Kidney tubule cell (primary cell): ENCODE results near the gene GAK.

ENCODE experiments used
- DNase-seq: peaks from one replicate; pipeline ENCODE4 v3.0.0-alpha.2; 2018; ENCODE audit warnings: low spot score

The GAK gene

GRCh38 chr4:868421-868820 lies 63.7 kb downstream of the GAK start:
- DNase-seq: no peak

GRCh38 chr4:867526-868250 lies 64.4 kb downstream of the GAK start:
- DNase-seq: no peak

GRCh38 chr4:866761-867390 lies 65.2 kb downstream of the GAK start:
- peak; percentile 19 for DNase-seq

GRCh38 chr4:866068-866760 lies 65.9 kb downstream of the GAK start:
- DNase-seq: no peak

GRCh38 chr4:865572-865971 lies 66.5 kb downstream of the GAK start:
- no peak for DNase-seq

- DNase-seq: no peak
These were observed 67.0 kb downstream of the GAK start for GRCh38 chr4:865121-865465.

- DNase-seq: no peak
These were observed 67.5 kb downstream of the GAK start for GRCh38 chr4:864456-865120.

GRCh38 chr4:860561-860960 lies 71.6 kb downstream of the GAK start:
- no peak for DNase-seq

- no peak for DNase-seq
These were observed 72.6 kb downstream of the GAK start for GRCh38 chr4:859496-859895.

GRCh38 chr4:858831-859451 lies 73.2 kb downstream of the GAK start:
- no peak for DNase-seq

GRCh38 chr4:858041-858481 lies 74.1 kb downstream of the GAK start:
- no peak for DNase-seq

GRCh38 chr4:857461-857860 lies 74.7 kb downstream of the GAK start:
- DNase-seq: no peak

GRCh38 chr4:856225-856901 lies 75.8 kb downstream of the GAK start:
- no peak for DNase-seq

- no peak for DNase-seq
These were observed 76.3 kb downstream of the GAK start for GRCh38 chr4:855880-856224.

- no peak for DNase-seq
These were observed 77.8 kb downstream of the GAK start for GRCh38 chr4:854356-854755.

GRCh38 chr4:853416-853781 lies 78.7 kb downstream of the GAK start:
- no peak for DNase-seq

- DNase-seq: no peak
These were observed 80.2 kb downstream of the GAK start for GRCh38 chr4:851701-852430.

GRCh38 chr4:850323-850945 lies 81.7 kb downstream of the GAK start:
- DNase-seq: no peak

GRCh38 chr4:849478-850175 lies 82.5 kb downstream of the GAK start:
- no peak for DNase-seq

GRCh38 chr4:848803-849477 lies 83.2 kb downstream of the GAK start:
- DNase-seq: no peak
